CD4-positive, alpha-beta T cell treated with Interleukin-6 at 100 ng/mL for 8 hours (primary cell): ENCODE data around the gene IKBIP.
"Not testable (repeated sequence)": the region's sequence is repeated elsewhere in the genome, so short reads cannot be mapped to it uniquely, and the experiment has no call there.

ENCODE experiments used
- DNase-seq: peaks from one replicate; pipeline ENCODE4 v3.0.0-alpha.2; 2020; ENCODE audit warnings: mixed read lengths, low spot score

IKBIP gene

GRCh38 chr12:98644712-98645571, at the start of gene IKBIP, which contains the start of gene APAF1:
Gene IKBIP, minus strand, starts transcription at chr12:98644788. Its CDS starts 87 bp downstream, at chr12:98644701.
Gene APAF1, plus strand, starts transcription at chr12:98645290. Its CDS starts 3,070 bp downstream, at chr12:98648360.
- DNase-seq = peak; percentile 94

- DNase-seq = no peak
These were observed 46.8 kb upstream of the IKBIP start for GRCh38 chr12:98691351-98691750.

GRCh38 chr12:98686603-98687002, 42.0 kb upstream of the IKBIP start:
- no peak for DNase-seq

- no peak for DNase-seq
These were observed 39.6 kb upstream of the IKBIP start for GRCh38 chr12:98684199-98684598.

GRCh38 chr12:98679611-98680005, 35.0 kb upstream of the IKBIP start:
- DNase-seq = no peak

- DNase-seq = no peak
These were observed 34.5 kb upstream of the IKBIP start for GRCh38 chr12:98678946-98679610.

- no peak for DNase-seq
These were observed 33.8 kb upstream of the IKBIP start for GRCh38 chr12:98678236-98678945.

GRCh38 chr12:98674841-98675240, 30.3 kb upstream of the IKBIP start:
- no peak for DNase-seq

- DNase-seq = no peak
These were observed 26.9 kb upstream of the IKBIP start for GRCh38 chr12:98671459-98671858.

GRCh38 chr12:98669751-98670150, 25.2 kb upstream of the IKBIP start:
- DNase-seq = no peak

- no peak for DNase-seq
These were observed 15.9 kb upstream of the IKBIP start for GRCh38 chr12:98660521-98660920.

GRCh38 chr12:98656289-98657101, 11.9 kb upstream of the IKBIP start:
- no peak for DNase-seq

GRCh38 chr12:98653866-98654493, 9.4 kb upstream of the IKBIP start:
- peak; percentile 47 for DNase-seq

GRCh38 chr12:98651328-98651727, 6.7 kb upstream of the IKBIP start:
- no peak for DNase-seq

- no peak for DNase-seq
These were observed 1.9 kb upstream of the IKBIP start for GRCh38 chr12:98646294-98647090.

- no peak for DNase-seq
These were observed 1.0 kb upstream of the IKBIP start for GRCh38 chr12:98645572-98646067.

- no peak for DNase-seq
These were observed 216 bp downstream of the IKBIP start for GRCh38 chr12:98644433-98644711.

- not testable (repeated sequence) for DNase-seq
These were observed 1.8 kb downstream of the IKBIP start for GRCh38 chr12:98642801-98643200.

- no peak for DNase-seq
These were observed 5.1 kb downstream of the IKBIP start for GRCh38 chr12:98639491-98639890.

- DNase-seq = no peak
These were observed 6.6 kb downstream of the IKBIP start for GRCh38 chr12:98638009-98638408.
